OCI-LY3 (cell line): ENCODE results near the gene IGFN1.

ENCODE experiments used
- EZH2phosphoT487 ChIP-seq: fragments of 200-600 bp; shearing (Covaris generic); IDR thresholded peaks from 2 replicates; pipeline ENCODE4 v1.6.1; 2018; ENCODE audit warnings: antibody characterized with exemption, mixed run types, low read depth
- TF ChIP-seq, protein P1 (sequence below): fragments of 200-600, 300-600 bp; sonication (generic); IDR thresholded peaks from 2 replicates; pipeline ENCODE4 v1.5.1; 2014; ENCODE audit warnings: antibody characterized with exemption, low read length, low read depth

DNA sequence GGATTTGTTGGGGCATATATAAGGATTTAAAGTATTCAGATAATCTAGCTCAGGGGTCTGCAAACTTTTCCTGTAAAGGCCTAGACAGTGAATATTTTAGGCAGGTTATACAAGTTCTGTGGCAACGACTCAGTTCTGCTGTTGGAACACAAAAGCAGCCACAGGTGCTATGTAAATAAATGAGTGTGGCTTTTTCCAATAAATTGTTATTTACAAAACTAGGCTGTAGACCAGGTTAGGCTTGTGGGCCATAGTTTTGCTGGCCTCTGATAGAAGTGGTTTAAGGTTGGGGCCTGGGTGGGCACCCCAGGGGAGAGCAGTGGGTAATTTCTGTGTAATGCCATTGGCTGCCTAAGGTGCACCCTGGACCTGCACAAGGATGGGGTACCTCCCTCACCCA lies 16.9 kb upstream of the IGFN1 start:
- TF ChIP-seq, protein P1, sequence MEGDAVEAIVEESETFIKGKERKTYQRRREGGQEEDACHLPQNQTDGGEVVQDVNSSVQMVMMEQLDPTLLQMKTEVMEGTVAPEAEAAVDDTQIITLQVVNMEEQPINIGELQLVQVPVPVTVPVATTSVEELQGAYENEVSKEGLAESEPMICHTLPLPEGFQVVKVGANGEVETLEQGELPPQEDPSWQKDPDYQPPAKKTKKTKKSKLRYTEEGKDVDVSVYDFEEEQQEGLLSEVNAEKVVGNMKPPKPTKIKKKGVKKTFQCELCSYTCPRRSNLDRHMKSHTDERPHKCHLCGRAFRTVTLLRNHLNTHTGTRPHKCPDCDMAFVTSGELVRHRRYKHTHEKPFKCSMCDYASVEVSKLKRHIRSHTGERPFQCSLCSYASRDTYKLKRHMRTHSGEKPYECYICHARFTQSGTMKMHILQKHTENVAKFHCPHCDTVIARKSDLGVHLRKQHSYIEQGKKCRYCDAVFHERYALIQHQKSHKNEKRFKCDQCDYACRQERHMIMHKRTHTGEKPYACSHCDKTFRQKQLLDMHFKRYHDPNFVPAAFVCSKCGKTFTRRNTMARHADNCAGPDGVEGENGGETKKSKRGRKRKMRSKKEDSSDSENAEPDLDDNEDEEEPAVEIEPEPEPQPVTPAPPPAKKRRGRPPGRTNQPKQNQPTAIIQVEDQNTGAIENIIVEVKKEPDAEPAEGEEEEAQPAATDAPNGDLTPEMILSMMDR, result no peak
- no peak for TF ChIP-seq EZH2phosphoT487
